Breast epithelium (tissue), 4 donors: Measurements from ENCODE around the gene INTS6. TPM values are rescaled to one million over a fixed set of nuclear protein-coding genes. Genes with fewer than 3 reads are reported as not detected.

Experiments used
- DNase-seq, 2 donors: peaks; one replicate each; pipeline ENCODE4 v3.0.0-alpha.2; 2019; ENCODE audit warnings: low spot score in 2 of 2
- H3K27ac ChIP-seq, 2 donors: fragments of 200-600 bp; sonication (generic) in 1 of 2; one replicate each; pipeline ENCODE4 v1.5.1; 2016 to 2019; ENCODE audit warnings: mild to moderate bottlenecking in 1 of 2
- H3K27me3 ChIP-seq, 2 donors: fragments of 200-600 bp; sonication (generic) in 1 of 2; one replicate each; pipeline versions ENCODE4 v1.5.1 to v1.6.0; 2017 to 2019; ENCODE audit warnings: control low read depth in 1 of 2, mild to moderate bottlenecking in 1 of 2
- H3K36me3 ChIP-seq: fragments of 200-600 bp; one replicate; pipeline ENCODE4 v1.5.1; 2019
- H3K4me1 ChIP-seq, 2 donors: fragments of 200-600 bp; sonication (generic); one replicate each; pipeline ENCODE4 v1.5.1; 2016 to 2019; ENCODE audit warnings: control low read depth in 1 of 2
- H3K4me3 ChIP-seq, 3 donors: fragments of 200-600 bp; sonication (generic); 1 replicate in 2 of 3; 2 replicates in 1 of 3; pipeline ENCODE4 v1.5.1; 2016 to 2019; ENCODE audit warnings: mild to moderate bottlenecking in 3 of 3, moderate library complexity in 2 of 3
- H3K9me3 ChIP-seq, 2 donors: fragments of 200-600 bp; sonication (generic) in 1 of 2; one replicate each; pipeline ENCODE4 v1.5.1; 2016 to 2019; ENCODE audit warnings: control low read depth in 1 of 2
- CTCF ChIP-seq, 3 donors: fragments of 450-650 bp; IDR thresholded peaks; one replicate each; pipeline ENCODE4 v1.5.1; 2016 to 2017; ENCODE audit warnings: antibody characterized with exemption in 3 of 3, mild to moderate bottlenecking in 3 of 3, moderate library complexity in 3 of 3
- POLR2A ChIP-seq: fragments of 450-650 bp; IDR thresholded peaks from one replicate; pipeline ENCODE4 v1.6.1; 2016; ENCODE audit warnings: antibody characterized with exemption, mild to moderate bottlenecking, moderate library complexity
- POLR2AphosphoS5 ChIP-seq, 3 donors: sonication (generic); formaldehyde crosslinking; IDR thresholded peaks; one replicate each; pipeline ENCODE4 v1.6.1; 2017; ENCODE audit warnings: antibody characterized with exemption in 3 of 3
- intact Hi-C: fragments of 100-400 bp; cut with DNase I; formaldehyde crosslinking; loops from one replicate; pipeline ENCODE4 v1.15.1; 2023; ENCODE audit warnings: low total_unique reads
- total RNA-seq, 3 donors: library from RNA; depleted of rRNA; stranded (reverse); fragments of >200 nt; gene quantifications; one replicate each; pipeline ENCODE4 v1.1.0, GENCODE V29; 2016

Gene INTS6
- total RNA-seq, 3 donors from 2014 or later, result 31.2 to 76.7 (median 50.5) TPM

- Histone ChIP-seq H3K4me1 (no peaks in the 10 kb centered on the region), H3K36me3 (peaks cover under 1% of the 10 kb centered on the region), H3K27ac (no peak overlapping the region), H3K9me3 (no peaks in the 10 kb centered on the region), H3K4me3 (no peak overlapping the region), H3K27me3 (no peaks in the 10 kb centered on the region)
- no peak for DNase-seq
- TF ChIP-seq POLR2A (no peak), POLR2AphosphoS5 (IDR thresholded peaks at IDR 0.05) (no peak), CTCF (IDR thresholded peaks at IDR 0.05) (no peak)
- intact Hi-C loops, result no loop called here
Measured at GRCh38 chr13:51373451-51373850, 79.4 kb downstream of the INTS6 start.

- peaks cover 12% of the 10 kb centered on the region for H3K36me3 ChIP-seq
- no peak overlapping the region for H3K27ac ChIP-seq
- TF ChIP-seq POLR2AphosphoS5 (IDR thresholded peaks at IDR 0.05), result no peak
- TF ChIP-seq CTCF (IDR thresholded peaks at IDR 0.05), result no peak
- TF ChIP-seq POLR2A, result no peak
- intact Hi-C loops, result no loop called here
- H3K4me1 ChIP-seq, result no peaks in the 10 kb centered on the region
- DNase-seq, result no peak
- H3K9me3 ChIP-seq, result no peaks in the 10 kb centered on the region
- H3K4me3 ChIP-seq, result no peak overlapping the region
- no peaks in the 10 kb centered on the region for H3K27me3 ChIP-seq
Measured at GRCh38 chr13:51371768-51372399, 81.0 kb downstream of the INTS6 start.

GRCh38 chr13:51370811-51371210, 82.0 kb downstream of the INTS6 start:
- peaks cover 12% of the 10 kb centered on the region for H3K36me3 ChIP-seq
- DNase-seq, result no peak
- no peaks in the 10 kb centered on the region for H3K9me3 ChIP-seq
- TF ChIP-seq POLR2AphosphoS5 (IDR thresholded peaks at IDR 0.05), result no peak
- no peak for TF ChIP-seq CTCF (IDR thresholded peaks at IDR 0.05)
- no peak for TF ChIP-seq POLR2A
- no peaks in the 10 kb centered on the region for H3K4me1 ChIP-seq
- H3K27me3 ChIP-seq, result no peaks in the 10 kb centered on the region
- H3K27ac ChIP-seq, result no peak overlapping the region
- intact Hi-C loops, result no loop called here
- H3K4me3 ChIP-seq, result no peak overlapping the region

- no peaks in the 10 kb centered on the region for H3K27me3 ChIP-seq
- no peak overlapping the region for H3K4me3 ChIP-seq
- intact Hi-C loops, result no loop called here
- H3K36me3 ChIP-seq, result peaks cover 12% of the 10 kb centered on the region
- no peak overlapping the region for H3K27ac ChIP-seq
- TF ChIP-seq CTCF (IDR thresholded peaks at IDR 0.05) (no peak), POLR2A (no peak), POLR2AphosphoS5 (IDR thresholded peaks at IDR 0.05) (no peak)
- DNase-seq, result no peak
- H3K9me3 ChIP-seq, result no peaks in the 10 kb centered on the region
- H3K4me1 ChIP-seq, result no peaks in the 10 kb centered on the region
Measured at GRCh38 chr13:51370116-51370515, 82.7 kb downstream of the INTS6 start.

GRCh38 chr13:51364404-51365008, 88.3 kb downstream of the INTS6 start:
- H3K36me3 ChIP-seq, result peaks cover 12% of the 10 kb centered on the region
- H3K27ac ChIP-seq, result no peak overlapping the region
- H3K4me3 ChIP-seq, result no peak overlapping the region
- intact Hi-C loops, result no loop called here
- no peak for TF ChIP-seq POLR2AphosphoS5 (IDR thresholded peaks at IDR 0.05)
- no peak for TF ChIP-seq CTCF (IDR thresholded peaks at IDR 0.05)
- no peak for TF ChIP-seq POLR2A
- H3K4me1 ChIP-seq, result no peaks in the 10 kb centered on the region
- H3K27me3 ChIP-seq, result no peaks in the 10 kb centered on the region
- H3K9me3 ChIP-seq, result no peaks in the 10 kb centered on the region
- DNase-seq, result no peak
